SKM-1 (cell line): Measurements from ENCODE around the gene YBX1.

Source experiments
- DNase-seq: peaks from one replicate; lab custom pipeline; 2025; ENCODE audit not compliant: unreplicated experiment; lab: John Stamatoyannopoulos, UW

The YBX1 gene

DNA sequence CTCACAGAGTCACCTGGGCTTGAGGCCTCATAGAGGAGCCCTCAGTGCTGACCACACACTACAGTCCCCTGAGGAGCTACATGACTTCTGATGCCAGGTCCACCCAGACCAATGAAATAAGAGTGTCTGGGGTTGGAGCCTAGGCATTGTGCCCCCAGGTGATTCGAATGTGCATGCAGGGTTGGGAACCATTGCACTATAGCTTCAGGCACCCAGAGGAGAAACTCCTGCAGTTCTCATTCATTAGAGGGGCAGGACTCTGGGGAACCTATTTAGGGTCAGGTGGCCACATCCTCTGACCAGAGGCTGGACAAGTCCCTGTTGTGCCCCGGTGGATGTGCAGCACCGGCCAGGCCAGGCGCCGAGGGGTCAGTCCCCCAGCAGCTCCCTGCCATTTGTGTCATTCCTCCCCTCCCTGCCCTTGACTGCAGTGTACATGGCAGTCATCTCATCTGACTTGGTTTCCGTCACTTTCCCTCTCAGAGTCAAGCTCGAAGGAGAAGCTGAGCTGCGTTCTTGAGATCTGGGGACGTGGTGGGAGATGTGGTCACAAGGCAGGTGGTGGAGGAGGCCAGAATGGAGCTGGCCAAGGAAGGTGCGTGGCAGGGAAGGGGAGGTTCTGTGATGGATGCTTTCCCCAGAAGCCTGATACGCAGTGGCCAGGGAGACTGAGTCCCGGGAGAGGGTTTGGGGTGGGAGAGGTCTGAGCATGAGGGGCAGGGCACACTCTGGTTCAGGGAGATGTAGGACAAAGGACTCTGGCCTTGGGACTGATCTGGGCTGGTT lies 51.4 kb downstream of the YBX1 start:
- no peak for DNase-seq

DNA sequence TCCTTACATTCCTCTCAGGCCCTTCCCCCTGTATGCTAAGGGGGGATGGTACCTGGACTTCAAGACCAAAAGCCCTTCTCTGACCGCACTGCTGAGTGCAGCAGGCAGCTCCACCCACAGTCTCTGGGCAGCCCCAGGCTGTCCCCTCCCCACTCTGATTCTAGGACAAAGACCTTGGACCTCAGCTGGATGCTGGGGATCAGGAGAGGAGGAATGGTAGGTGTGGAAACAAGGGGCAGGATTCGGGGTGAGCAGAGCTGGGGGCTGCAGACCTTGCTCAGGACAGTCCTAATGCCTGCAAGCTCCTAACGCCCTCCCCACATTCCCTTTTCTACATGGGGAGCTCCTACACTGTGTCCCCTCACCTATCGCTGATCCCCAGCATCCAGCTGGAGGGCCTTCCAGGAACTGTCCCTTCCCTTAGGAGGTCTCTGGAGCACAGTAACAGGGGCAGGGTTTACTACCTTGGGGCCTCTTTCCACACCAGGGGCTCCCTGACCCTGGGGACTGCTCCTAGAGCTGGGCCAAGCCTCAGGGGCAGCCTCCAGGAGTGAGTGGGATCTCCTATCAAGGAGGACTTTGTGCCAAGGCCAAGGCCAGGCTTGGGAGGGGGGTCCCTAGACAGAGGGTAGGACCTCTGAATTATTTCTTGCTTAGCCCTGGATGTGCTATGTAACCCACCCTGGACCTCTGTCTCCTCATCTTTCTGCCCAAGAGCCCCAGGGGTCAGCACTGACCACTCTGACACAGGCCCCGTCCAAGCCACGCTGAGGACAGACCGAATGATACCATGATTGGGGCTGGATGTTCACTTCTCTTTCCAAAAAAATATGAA lies 52.2 kb downstream of the YBX1 start:
- DNase-seq, result no peak

DNA sequence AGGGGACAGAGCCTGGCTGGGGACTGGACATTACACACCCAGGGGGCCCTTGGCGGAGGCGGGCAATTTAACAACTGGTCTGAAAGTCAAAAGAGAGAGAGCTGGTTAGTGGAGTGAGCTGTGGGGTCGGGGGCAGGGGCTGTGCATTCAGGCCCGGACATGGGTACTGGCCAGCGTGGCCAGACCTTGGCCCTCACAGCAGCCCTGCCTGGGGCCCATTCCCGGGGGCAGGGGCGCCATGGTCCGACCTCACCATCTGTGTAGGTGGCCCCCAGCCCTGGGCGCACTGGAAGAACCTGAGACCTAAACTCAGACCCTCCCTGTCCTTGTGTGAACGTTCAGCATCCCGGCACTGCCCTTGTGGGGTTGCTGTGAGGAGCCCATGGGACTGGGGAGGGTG lies 52.8 kb downstream of the YBX1 start:
- DNase-seq, result no peak

DNA sequence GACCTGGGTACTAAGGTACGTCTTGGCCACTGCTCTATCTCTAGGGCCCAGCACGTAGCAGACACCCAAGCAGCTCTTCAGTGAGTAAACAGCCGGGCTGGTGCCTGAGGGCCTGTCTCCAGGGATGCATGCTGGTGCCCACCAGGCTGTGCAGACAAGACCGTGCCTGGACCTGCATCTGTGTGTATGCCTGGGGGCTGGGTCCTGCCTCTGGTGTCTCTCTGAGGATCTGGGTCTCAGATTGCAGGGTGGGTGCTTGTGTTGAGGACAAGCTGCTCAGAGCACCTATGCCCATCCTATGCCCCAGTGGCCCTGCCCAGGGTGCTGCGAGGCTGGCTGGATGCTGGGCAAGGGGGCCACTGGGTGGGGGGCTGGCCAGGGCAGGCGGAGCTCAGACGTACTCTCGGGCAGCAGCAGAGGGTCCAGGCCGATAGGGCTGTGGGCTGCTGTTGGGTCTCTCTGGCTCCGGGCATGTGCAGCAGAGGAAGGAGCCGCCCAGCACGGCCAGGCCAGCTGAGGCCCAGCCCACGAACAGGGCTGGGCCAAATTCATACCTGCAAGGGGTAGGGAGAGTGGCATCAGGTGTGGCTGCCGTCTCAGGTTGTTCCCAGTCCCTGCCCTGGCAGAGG lies 53.4 kb downstream of the YBX1 start:
- DNase-seq, result no peak

DNA sequence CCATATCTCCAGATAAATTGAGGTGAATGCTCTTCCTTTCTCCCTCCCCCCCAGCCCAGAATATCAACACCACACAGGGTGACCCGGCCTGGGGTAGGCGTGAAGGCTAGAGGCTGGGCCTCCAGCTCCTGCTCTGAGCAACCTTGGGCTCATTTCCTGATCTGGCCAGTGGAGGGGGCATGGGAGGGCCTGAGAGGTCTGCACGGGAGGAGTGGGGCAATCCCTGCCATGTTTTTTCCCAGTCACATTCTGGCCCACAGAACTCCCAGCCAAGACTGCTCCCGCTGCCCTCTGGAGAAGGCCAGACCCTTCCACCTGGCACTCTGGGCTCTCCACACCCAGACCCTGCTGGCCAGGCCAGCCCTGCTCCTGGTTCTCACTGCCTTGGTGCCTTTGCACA lies 53.9 kb downstream of the YBX1 start:
- no peak for DNase-seq

DNA sequence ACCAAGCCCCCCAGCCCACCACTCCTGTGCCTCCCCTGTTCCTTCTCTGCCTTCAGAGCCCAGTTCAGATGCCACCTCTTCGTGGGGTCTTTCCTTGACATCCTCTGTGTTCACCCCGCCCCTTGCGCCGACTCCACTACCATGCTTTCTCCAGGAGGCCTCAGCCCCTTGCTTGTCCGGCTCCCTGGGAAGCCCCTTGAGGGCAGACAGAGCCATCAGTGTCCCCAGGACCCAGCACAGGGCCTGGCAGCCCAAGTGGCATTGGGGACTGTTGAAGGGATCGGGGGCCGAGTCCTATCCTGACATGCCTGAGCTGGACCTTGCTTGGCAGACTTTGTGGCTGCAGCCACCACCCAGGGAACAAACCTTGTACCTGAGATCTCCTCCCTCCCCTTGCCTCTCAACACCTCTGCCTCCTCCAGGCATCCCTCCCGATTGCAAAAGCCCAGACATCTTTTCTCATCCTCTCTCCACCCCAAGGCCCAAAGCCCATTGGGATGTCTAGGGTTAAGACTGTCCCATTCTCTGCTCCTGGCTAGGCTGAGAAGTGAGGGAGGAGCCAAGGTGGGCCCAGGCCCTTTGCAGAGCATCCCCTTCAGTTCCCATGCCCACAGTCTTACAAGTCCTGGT lies 54.5 kb downstream of the YBX1 start:
- no peak for DNase-seq

DNA sequence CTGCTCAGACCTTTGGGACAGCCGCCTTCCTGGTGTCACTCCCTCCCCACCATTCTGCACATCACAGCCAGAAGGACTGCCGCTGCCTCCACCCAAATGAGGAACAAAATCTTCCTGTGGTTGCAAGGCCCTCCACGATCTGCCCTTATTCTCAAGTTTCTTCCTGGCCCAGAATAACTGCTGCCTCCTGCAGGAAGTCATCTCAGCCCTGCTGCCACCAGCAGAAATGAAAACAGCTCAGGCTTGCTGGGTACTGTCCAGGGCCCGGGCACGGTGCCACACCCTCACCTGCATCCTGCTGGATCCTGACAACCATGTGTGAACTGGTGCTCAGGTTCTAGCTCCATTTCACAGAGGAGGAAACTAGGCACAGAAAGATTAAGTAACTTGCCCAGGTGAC lies 55.0 kb downstream of the YBX1 start:
- peak; percentile 80 for DNase-seq

DNA sequence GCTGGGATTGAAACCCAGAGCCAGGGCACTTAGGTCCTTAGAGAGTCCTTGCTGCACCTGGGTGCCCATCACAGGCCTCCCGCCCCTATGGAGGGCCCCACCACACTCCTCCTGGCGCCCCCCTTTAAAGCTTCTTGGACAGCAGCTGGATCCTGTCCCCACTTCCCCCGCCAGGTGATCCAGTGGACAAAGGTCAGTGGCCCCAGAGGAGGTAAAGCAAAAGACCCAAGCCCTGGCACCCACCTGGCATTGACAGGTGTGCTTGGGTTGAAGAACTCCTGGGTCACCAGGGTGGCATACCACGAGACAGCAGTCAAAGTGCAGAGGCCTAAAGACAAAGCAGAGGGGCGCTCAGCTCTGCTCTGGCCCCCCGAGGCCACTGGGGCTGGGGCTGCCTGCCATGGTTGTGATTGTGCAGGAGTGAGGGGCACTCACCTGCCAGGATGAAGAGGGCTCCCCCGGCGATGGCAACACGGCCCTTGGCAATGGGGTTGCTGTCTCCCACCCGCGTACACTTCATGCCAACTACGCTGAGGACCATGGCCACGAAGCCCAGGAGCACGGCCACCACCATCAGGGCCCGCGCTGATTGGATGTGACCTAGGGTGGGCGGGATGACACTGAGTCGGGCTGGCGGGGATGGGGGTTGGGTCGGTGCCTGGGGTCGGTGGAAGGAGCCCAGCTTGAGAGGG lies 55.9 kb downstream of the YBX1 start:
- DNase-seq, result no peak

DNA sequence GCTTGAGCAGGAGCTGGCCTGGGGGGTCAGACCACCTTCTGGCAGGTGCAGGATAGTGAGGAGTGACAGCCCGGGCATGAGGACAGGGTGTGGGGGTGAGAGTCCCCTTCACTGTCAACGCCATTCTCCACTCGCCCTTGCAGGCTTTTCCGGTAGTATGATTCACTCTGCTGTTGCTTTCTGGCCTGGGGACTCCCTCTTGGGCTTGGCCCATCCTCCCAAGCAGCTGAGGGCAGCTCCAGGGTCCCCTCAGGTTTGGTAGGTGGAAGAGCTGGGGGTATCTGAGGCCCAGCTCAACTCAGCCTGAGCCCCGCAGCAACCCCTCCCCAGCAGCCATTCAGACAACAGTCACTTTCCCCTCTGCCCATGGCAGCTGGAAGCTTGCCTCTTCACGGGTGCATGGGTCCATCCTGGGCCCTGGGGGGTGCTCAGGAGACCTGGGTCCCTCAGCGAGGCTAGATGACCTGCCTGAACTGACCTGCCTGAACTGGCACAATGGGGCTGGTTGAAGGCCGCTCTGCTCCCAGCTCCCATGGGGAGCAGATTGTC lies 56.5 kb downstream of the YBX1 start:
- no peak for DNase-seq

DNA sequence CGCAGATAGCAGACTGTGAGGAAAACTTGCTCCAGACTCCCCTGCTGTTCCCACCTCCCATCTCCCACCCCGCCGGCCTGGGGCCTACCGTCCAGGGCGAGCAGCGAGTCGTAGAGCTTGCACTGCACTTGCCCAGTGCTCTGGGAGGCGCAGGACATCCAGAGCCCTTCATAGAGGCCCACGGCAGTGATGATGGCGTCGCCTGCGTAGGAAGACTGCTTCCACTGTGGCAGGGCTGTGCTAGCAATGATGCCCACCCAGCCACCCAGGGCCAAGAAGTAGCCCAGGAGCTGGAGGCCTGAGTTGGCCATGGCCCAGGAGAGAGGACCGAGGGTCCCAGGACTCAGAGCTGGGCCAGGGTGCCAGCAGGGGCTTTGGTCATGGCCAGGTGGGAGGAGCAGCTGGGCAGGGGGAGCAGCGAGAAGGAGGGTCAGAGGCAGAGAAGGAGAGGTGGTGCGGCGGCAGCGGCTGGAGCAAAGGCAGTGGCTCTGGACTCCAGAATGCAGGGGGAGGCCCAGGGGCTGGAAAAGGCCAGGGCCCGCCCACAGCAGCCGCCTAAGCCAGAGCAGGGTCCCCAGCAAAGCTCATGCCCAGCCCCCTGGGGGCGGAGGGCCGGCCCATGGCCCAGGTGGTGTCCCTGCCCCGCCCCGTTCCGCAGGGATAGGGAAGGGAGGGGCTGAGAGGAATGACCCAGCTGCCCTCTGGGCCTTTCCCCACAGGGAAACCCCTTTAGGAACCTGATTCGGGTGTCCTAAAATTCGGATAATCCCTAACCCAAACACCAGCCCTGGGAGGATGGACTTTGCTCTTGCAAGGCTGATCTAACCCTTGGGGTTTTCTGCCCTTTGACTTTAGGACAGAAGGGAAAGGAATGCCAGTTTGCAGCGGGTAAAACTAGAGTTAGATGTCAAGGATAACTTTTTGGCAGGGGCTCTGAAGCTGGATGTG lies 57.8 kb downstream of the YBX1 start, which contains the start of gene CLDN19:
Gene CLDN19, minus strand, starts transcription at position 484 of the 948 bp plus-strand sequence. Its CDS starts 173 bp downstream, at position 311.
- no peak for DNase-seq

DNA sequence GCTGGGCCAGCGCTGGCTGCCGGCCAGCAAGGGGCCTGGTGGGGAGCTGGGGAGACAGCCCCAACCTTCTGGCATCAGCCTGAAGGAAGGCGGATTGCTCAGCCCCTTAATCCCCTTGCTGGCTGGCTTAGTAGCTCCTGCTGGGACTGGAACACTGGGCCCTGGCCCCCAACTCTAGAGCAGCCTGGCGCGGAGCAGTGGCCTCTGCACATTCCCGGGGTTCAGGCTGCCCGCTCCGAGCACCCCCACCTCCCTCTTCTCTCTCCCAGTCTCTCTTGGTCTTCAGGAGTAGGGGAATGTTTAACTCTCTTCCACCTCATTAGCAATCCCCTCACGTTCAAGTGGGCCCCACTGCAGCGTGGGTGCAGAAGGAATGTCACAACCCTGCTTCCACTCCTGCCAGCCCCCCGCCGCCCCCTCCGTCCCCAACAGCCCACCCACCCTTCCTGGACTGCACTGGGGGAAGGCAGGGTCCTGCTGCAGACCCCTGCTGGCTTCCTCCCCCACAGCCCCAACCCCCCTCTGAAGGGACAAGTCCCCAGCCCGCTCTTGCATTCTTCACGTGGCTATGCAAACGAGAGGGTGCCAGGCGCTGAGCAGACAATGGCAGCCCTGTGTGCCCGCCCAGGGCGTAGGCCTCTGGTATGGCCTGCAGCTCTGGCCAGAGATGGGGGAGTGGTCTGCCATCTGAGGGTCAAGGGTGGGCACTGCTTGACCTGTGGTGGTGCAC lies 58.8 kb downstream of the YBX1 start:
- no peak for DNase-seq

DNA sequence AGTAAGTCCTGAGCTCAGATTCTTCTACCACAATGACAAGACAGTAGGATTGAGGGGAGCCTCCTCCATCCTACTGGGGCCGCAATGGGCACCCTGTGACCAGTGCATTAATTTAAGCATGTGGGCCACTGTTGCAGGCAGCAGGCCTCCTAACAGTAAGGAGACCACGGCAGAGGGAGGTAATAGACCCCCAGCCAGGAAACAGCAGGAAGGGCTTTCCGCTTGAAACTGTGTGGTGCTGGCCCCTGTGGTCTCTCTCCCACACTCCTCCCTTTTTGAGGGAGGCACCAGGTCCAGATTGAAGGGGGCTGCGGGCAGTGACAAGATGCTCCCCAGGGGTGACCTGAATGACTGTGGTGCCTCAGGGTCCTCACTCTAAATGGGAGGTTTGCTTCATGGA lies 59.5 kb downstream of the YBX1 start:
- DNase-seq, result no peak

DNA sequence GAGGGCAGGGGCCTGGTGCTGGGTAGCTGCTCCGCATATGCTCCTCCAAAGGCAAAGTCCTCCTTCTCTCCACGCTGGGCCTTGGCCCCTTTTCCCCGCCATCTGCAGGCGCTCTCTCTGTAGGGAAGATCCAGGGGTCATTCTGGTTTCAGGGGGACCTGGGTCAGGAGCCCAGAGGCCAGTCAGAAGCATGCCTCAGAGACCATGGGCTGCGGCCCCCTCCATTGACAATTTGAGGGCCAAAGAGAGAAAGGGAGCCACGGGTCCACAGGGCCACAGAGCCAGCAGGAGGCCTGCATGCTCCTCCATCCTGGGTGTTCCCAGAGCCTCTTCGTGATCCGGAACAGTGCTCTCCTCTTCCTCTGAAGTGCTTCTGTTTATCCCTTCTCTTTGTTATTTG lies 59.9 kb downstream of the YBX1 start:
- DNase-seq, result no peak

DNA sequence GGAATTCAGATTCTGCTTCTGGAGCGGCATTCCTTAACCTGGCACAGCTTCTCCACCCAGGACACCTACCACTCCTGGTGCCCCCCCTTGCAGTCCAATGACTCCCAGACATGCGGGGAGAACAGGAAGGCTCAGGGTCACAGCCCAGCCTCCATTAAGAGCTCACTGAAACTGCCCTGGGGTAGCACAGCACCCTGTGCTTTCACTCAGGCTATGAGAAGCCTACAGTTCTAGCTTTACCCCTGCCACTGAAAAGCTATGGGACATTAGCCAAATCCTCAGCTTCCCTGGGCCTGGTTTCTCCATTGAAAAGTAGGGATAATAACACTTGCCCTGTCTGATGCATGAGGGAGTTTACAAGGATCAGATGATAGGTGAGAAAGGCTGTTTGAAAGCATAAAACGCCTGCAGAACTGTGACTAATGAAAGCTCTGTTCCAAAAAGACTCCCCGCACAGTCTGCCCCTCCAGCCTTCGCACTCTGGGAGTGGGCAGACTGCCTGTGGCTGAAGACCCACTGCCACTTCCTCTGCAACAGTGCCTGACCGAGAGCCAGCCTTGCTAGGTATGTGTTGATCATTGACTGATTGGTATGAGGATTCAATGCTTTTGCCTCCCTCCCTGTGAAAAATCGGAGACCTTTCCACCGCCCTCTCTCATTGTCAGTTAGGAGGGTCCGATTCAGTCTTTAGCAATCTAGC lies 60.5 kb downstream of the YBX1 start:
- no peak for DNase-seq

DNA sequence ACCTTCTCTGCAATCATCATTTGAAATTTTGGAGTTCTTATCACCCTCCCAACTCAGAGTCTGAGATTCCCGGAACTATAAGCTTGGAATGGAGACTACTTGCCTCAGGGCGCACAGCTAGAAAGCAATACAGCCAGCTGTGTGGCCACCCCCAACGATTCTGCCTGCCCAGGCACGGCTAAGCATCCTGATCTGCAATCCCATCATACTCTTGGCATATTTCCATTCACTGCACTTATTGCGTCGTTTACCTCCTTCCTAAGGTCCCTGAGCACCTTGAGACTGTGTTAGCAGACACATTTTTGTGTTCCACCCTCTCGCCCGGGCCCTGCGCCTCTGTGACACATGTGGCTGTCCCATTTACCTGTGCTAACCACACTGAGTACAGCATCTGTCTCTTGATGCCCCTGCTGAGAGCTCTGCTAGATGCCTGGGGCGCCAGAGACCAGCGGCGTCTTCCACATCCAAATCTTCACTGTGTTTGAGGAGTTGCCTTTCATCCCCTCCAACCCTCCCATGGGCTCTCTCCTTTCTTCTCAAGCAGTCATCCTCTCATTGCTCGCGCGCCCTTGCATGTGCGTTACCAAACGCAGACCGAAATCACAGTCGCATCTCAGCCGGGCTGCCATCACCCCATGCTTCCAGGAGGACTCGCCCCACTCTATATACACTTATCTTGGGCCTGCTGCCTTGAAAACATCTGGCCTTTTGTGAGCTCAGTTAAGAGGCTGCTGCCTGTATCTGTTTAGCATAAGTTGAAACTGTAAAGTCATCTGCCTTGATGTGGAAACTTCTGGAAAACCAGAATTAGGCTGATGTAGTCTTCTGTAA lies 61.3 kb downstream of the YBX1 start:
- no peak for DNase-seq

DNA sequence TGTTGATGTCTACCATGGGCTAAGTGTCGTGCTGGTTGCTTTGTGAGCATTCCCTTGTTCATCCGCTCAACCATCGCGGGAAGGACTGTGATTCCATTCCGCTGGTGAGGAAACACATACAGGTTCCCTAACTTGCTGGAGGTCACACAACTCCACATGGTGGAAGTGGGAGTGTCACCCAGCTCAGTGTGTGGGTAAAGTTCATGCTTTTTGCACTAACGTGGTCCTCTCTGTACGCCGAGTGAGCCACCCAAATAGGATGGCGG lies 61.9 kb downstream of the YBX1 start:
- no peak for DNase-seq

DNA sequence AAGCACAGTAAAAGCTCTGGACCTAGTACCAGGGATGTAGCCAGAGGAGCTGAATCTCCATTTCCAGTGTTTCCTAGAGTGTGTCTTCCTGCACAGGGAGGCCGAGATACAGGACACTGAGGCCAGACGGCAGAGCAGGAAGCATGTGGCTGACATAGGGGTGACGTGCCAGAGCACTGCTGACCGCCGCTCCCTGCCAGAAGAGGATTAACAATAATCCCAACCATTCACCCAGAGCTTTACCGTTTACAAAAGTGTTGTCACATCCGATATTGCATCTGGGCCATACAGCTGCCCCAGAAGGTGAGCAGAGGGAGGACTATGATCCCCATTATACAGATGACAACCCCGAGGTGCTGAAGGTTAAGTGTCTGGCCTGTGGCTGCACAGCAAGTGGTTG lies 63.6 kb downstream of the YBX1 start:
- DNase-seq, result no peak
